Right lobe of liver (tissue), 6 donors: Measurements from ENCODE around the gene PRR7. TPM values are rescaled to one million over a fixed set of nuclear protein-coding genes. Genes with fewer than 3 reads are reported as not detected.

ENCODE experiments used
- ATAC-seq, 4 donors: fragments of 200-7000 bp; cut with Tn5 transposase; one replicate each; pipeline ENCODE4 v1.9.1; 2020; ENCODE audit warnings: mild to moderate bottlenecking in 4 of 4, moderate library complexity in 4 of 4
- DNase-seq, 3 donors: peaks; one replicate each; pipeline ENCODE4 v3.0.0-alpha.2; 2020
- H3K27ac ChIP-seq, 3 donors: fragments of 200-600 bp; one replicate each; pipeline ENCODE4 v1.8.0; 2022
- H3K27me3 ChIP-seq, 2 donors: fragments of 200-600 bp; one replicate each; pipeline ENCODE4 v1.8.0; 2022
- H3K36me3 ChIP-seq, 4 donors: fragments of 200-600 bp; sonication (generic) in 1 of 4; one replicate each; pipeline versions ENCODE4 v1.5.1 to v1.8.0; 2017 to 2022; ENCODE audit warnings: control low read depth in 1 of 4
- H3K4me1 ChIP-seq, 4 donors: fragments of 200-600 bp; sonication (generic) in 1 of 4; one replicate each; pipeline versions ENCODE4 v1.5.1 to v1.8.0; 2017 to 2022; ENCODE audit warnings: control low read depth in 1 of 4
- H3K4me3 ChIP-seq, 3 donors: fragments of 200-600 bp; one replicate each; pipeline ENCODE4 v1.8.0; 2022
- H3K9me3 ChIP-seq, 4 donors: fragments of 200-600 bp; sonication (generic) in 1 of 4; one replicate each; pipeline versions ENCODE4 v1.5.1 to v1.8.0; 2017 to 2022; ENCODE audit warnings: control low read depth in 1 of 4
- CTCF ChIP-seq, 4 donors: fragments of 200-600 bp in 3 of 4; fragments of 450-650 bp in 1 of 4; IDR thresholded peaks; one replicate each; pipeline versions ENCODE4 v1.5.1 to v1.8.0; 2016 to 2022; ENCODE audit warnings: antibody characterized with exemption in 4 of 4, mild to moderate bottlenecking in 2 of 4
- POLR2A ChIP-seq: fragments of 450-650 bp; IDR thresholded peaks from one replicate; pipeline ENCODE4 v1.6.1; 2017; ENCODE audit warnings: antibody characterized with exemption, mild to moderate bottlenecking
- WGBS: methylation state at CpG from one replicate; pipeline ENCODE4 v1.1.6; 2018; ENCODE audit warnings: low coverage, low lambda C conversion rate; ENCODE audit not compliant: insufficient coverage; ENCODE audit errors: missing lambda C conversion rate; 5-methylcytosine and 5-hydroxymethylcytosine counted together
- intact Hi-C, 2 donors: fragments of 100-400 bp; cut with DNase I; formaldehyde crosslinking; loops; one replicate each; pipeline versions ENCODE4 v1.11.2 to v1.14.1; 2022
- total RNA-seq, 6 experiments: library from RNA; depleted of rRNA in 2 of 6; stranded (reverse); fragments of >200 nt in 2 of 6; fragmentation: NEBNext Ultra II Directional in 3 of 6; extraction: Animal tissue kit (Norgen Biotek cat#: 25700) in 3 of 6; gene quantifications; one replicate each; pipeline versions ENCODE4 v1.1.0 to v1.2.4, GENCODE V29; 2016 to 2023
- donor health status: DM: no; HTN: yes; CAD: no.
- donor health status: DM: no; HTN: no; CAD: no.
- donor health status: DM: no; HTN: no; CAD: no.
- donor health status: DM: no; HTN: yes; CAD: no.
- donor health status: DM: no; HTN: yes; CAD: no.

The PRR7 gene
- total RNA-seq, 6 experiments from 2014 or later: 0.15 to 13.0 (median 1.9) TPM

- intact Hi-C loops: no loop called here
- 75% methylated on average over 16 of the region's 43 CpGs for WGBS
- Histone ChIP-seq H3K27me3 (no peaks in the 10 kb centered on the region), H3K27ac (no peak overlapping the region), H3K4me1 (no peaks in the 10 kb centered on the region), H3K36me3 (peaks cover 0 to 2% (median 0%) of the 10 kb centered on the region in 4 donors), H3K9me3 (no peaks in the 10 kb centered on the region), H3K4me3 (no peak overlapping the region)
- no peak for ATAC-seq
- DNase-seq: no peak
- no peak for TF ChIP-seq POLR2A
- peak; percentile 39 to 46 (median 43) for TF ChIP-seq CTCF (IDR thresholded peaks at IDR 0.05)
Measured at GRCh38 chr5:177491429-177491945, 44.9 kb downstream of the PRR7 start.

GRCh38 chr5:177491983-177492746 lies 45.6 kb downstream of the PRR7 start:
- no peak for DNase-seq
- TF ChIP-seq CTCF (IDR thresholded peaks at IDR 0.05) (no peak), POLR2A (no peak)
- peaks cover 0 to 2% (median 0%) of the 10 kb centered on the region in 4 donors for H3K36me3 ChIP-seq
- WGBS: 90% methylated on average over 8 of the region's 54 CpGs
- H3K9me3 ChIP-seq: no peaks in the 10 kb centered on the region
- intact Hi-C loops: no loop called here
- H3K4me3 ChIP-seq: no peak overlapping the region
- H3K4me1 ChIP-seq: no peaks in the 10 kb centered on the region
- no peak overlapping the region for H3K27ac ChIP-seq
- ATAC-seq: no peak
- no peaks in the 10 kb centered on the region for H3K27me3 ChIP-seq

- intact Hi-C loops: no loop called here
- no peaks in the 10 kb centered on the region for H3K4me1 ChIP-seq
- no peaks in the 10 kb centered on the region for H3K27me3 ChIP-seq
- no peak for ATAC-seq
- TF ChIP-seq POLR2A (no peak), CTCF (IDR thresholded peaks at IDR 0.05) (no peak)
- no peak for DNase-seq
- H3K36me3 ChIP-seq: peaks cover 0 to 2% (median 0%) of the 10 kb centered on the region in 4 donors
- no peaks in the 10 kb centered on the region for H3K9me3 ChIP-seq
- H3K27ac ChIP-seq: no peak overlapping the region
- 88% methylated on average over 1 of the region's 7 CpGs for WGBS
- H3K4me3 ChIP-seq: no peak overlapping the region
Measured at GRCh38 chr5:177492841-177493240, 46.2 kb downstream of the PRR7 start.

GRCh38 chr5:177493795-177494345 lies 47.3 kb downstream of the PRR7 start:
- no peak for TF ChIP-seq CTCF (IDR thresholded peaks at IDR 0.05)
- TF ChIP-seq POLR2A: no peak

More at GRCh38 chr5:177493795-177494345, 47.3 kb downstream of the PRR7 start:
- H3K4me1 ChIP-seq: no peaks in the 10 kb centered on the region
- no peaks in the 10 kb centered on the region for H3K27me3 ChIP-seq
- WGBS: 100% methylated on average over 2 of the region's 5 CpGs
- H3K27ac ChIP-seq: peak overlapping the region in 1 of 3 donors; percentile 55
- H3K9me3 ChIP-seq: no peaks in the 10 kb centered on the region
- DNase-seq (no peak), ATAC-seq (no peak)
- no peak overlapping the region for H3K4me3 ChIP-seq
- intact Hi-C loops: no loop called here
- peaks cover 0 to under 1% (median 0%) of the 10 kb centered on the region in 4 donors for H3K36me3 ChIP-seq
